ENCODE measurements around the gene BCL7A.
A peak's percentile ranks its signal among the peaks of the same experiment; 100 is the strongest.

The BCL7A gene

GRCh38 chr12:122004633-122005071 is 17.0 kb upstream of the BCL7A start:
- Histone ChIP-seq H3K4me1 (ENCODE audit: control insufficient read depth, insufficient read depth, low read length) (peaks cover 33% of the 10 kb centered on the region), H3K36me3 (ENCODE audit: insufficient read depth, low read length) (no peaks in the 10 kb centered on the region), H3K4me2 (ENCODE audit: low read length) (peak overlapping the region; percentile 33), H3K9me3 (replicated peaks; ENCODE audit: low read length) (no peaks in the 10 kb centered on the region), H3K4me3 (ENCODE audit: low read length) (no peak overlapping the region), H3K27me3 (ENCODE audit: control insufficient read depth, insufficient read depth, low read length) (no peaks in the 10 kb centered on the region), H3K9ac (ENCODE audit: low read depth, low read length) (peak overlapping the region; percentile 62)

- H3K9ac ChIP-seq (ENCODE audit: low read depth, low read length) = no peak overlapping the region
- no peaks in the 10 kb centered on the region for H3K27me3 ChIP-seq (ENCODE audit: control insufficient read depth, insufficient read depth, low read length)
- H3K4me1 ChIP-seq (ENCODE audit: control insufficient read depth, insufficient read depth, low read length) = peaks cover 33% of the 10 kb centered on the region
- H3K36me3 ChIP-seq (ENCODE audit: insufficient read depth, low read length) = no peaks in the 10 kb centered on the region
- H3K4me2 ChIP-seq (ENCODE audit: low read length) = no peak overlapping the region
- no peak overlapping the region for H3K4me3 ChIP-seq (ENCODE audit: low read length)
- H3K9me3 ChIP-seq (replicated peaks; ENCODE audit: low read length) = no peaks in the 10 kb centered on the region
Observed at GRCh38 chr12:122005252-122005776, 16.4 kb upstream of the BCL7A start.

DNA sequence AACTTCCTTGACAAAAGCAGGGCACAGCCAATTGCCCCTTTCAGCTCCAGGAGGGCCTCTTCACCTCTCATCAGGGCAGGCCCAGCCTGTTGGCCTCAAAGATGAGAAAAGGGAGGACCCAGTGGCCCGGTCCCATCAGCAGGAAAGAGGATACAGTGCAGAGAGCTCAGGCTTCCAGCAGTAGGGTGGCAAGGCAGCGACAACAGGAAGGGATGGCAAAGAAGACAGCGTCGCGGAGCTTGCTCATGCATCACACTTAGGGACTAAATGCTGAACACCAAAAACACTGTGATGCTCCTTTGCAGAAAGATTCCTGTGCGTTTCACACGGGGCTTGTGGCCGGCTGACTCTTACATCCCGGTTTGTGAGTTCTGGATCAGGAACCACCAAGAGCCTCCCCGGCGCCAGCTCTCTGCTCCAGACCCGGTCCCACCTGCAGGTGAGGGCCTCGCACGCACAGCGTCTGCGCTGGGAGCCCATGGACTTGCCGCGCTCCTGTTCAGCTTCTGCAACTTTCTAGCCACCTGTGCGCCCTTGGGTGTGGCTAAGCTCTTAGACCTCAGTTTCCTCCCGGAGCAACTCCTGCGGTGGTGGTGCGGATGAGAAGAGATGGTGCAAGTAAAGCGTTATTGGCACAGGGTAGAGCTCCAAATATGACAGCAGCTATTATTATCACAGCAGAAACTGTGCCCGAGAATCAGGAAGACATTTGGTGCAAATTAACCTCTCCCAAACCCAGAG is 15.3 kb upstream of the BCL7A start:
- H3K9ac ChIP-seq (ENCODE audit: low read depth, low read length) = no peak overlapping the region
- H3K4me1 ChIP-seq (ENCODE audit: control insufficient read depth, insufficient read depth, low read length) = peaks cover 33% of the 10 kb centered on the region

DNA sequence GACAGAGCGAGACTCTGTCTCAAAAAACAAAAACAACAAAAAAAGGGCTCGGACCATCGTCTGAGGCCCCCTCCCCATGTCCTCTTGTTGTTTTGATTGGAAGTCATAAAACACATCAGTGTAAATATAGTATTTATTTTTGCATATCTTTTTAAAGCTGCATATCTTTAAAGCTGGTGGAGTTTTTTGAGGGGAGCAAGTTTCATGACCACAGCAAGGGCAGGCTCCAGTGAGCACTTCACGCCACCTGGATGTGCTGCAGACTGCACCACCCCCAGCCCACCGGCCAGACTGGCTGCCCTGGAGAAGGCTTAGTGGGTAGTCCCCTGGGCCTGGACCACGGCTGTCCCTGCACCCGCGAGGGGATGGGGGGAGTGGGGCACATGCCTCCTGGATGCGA is 11.9 kb upstream of the BCL7A start:
- Histone ChIP-seq H3K4me2 (ENCODE audit: low read length) (no peak overlapping the region), H3K9ac (ENCODE audit: low read depth, low read length) (no peak overlapping the region), H3K27me3 (ENCODE audit: control insufficient read depth, insufficient read depth, low read length) (no peaks in the 10 kb centered on the region), H3K36me3 (ENCODE audit: insufficient read depth, low read length) (no peaks in the 10 kb centered on the region), H3K4me3 (ENCODE audit: low read length) (no peak overlapping the region), H3K4me1 (ENCODE audit: control insufficient read depth, insufficient read depth, low read length) (peaks cover 16% of the 10 kb centered on the region), H3K9me3 (replicated peaks; ENCODE audit: low read length) (no peaks in the 10 kb centered on the region)

More for the DNA sequence above, 15.3 kb upstream of the BCL7A start:
- H3K4me3 ChIP-seq (ENCODE audit: low read length) = no peak overlapping the region
- H3K4me2 ChIP-seq (ENCODE audit: low read length) = no peak overlapping the region
- no peaks in the 10 kb centered on the region for H3K36me3 ChIP-seq (ENCODE audit: insufficient read depth, low read length)
- H3K27me3 ChIP-seq (ENCODE audit: control insufficient read depth, insufficient read depth, low read length) = no peaks in the 10 kb centered on the region
- H3K9me3 ChIP-seq (replicated peaks; ENCODE audit: low read length) = no peaks in the 10 kb centered on the region

DNA sequence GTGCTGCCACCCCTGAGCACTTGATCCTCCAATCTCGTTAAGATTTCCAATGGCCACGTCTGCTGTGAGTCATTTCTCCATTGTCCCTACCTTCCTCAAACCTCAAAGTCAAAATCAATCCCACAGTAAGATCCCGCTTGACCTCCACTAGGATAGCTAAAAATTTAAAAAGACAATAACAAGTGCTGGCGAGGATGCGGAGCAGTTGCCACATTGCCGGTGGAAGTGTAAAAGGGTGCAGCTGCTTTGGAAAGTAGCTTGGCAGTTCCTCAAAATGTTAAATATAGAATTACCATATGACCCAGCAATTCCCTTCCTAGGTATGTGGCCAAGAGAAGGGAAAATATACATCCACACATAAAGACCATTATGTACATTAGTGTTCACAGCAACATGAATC is 9.5 kb upstream of the BCL7A start:
- H3K4me1 ChIP-seq (ENCODE audit: control insufficient read depth, insufficient read depth, low read length) = peaks cover 9% of the 10 kb centered on the region
- H3K9ac ChIP-seq (ENCODE audit: low read depth, low read length) = no peak overlapping the region
- H3K4me3 ChIP-seq (ENCODE audit: low read length) = no peak overlapping the region
- H3K9me3 ChIP-seq (replicated peaks; ENCODE audit: low read length) = no peaks in the 10 kb centered on the region
- H3K4me2 ChIP-seq (ENCODE audit: low read length) = no peak overlapping the region
- no peaks in the 10 kb centered on the region for H3K36me3 ChIP-seq (ENCODE audit: insufficient read depth, low read length)
- H3K27me3 ChIP-seq (ENCODE audit: control insufficient read depth, insufficient read depth, low read length) = no peaks in the 10 kb centered on the region

DNA sequence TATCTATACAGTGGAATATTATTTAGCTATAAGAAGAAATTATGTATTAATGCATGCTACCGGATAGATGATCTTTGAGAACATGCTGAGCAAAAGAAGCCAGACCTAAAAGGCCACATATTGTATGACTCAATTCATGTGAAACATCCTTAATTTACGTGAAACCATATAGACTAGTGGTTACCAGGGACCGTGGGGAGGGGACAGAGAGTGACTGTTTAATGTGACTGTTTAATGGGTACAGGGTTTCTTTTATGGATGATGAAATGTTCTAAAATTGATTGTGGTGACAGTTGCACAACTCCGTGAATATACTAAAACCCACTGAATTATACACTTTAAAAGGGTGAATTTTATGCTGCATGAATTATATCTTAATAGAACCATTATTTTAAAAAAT is 8.5 kb upstream of the BCL7A start:
- H3K4me3 ChIP-seq (ENCODE audit: low read length) = no peak overlapping the region
- H3K4me2 ChIP-seq (ENCODE audit: low read length) = no peak overlapping the region
- no peaks in the 10 kb centered on the region for H3K9me3 ChIP-seq (replicated peaks; ENCODE audit: low read length)
- H3K36me3 ChIP-seq (ENCODE audit: insufficient read depth, low read length) = no peaks in the 10 kb centered on the region
- H3K27me3 ChIP-seq (ENCODE audit: control insufficient read depth, insufficient read depth, low read length) = no peaks in the 10 kb centered on the region
- H3K4me1 ChIP-seq (ENCODE audit: control insufficient read depth, insufficient read depth, low read length) = peaks cover 9% of the 10 kb centered on the region
- H3K9ac ChIP-seq (ENCODE audit: low read depth, low read length) = no peak overlapping the region

DNA sequence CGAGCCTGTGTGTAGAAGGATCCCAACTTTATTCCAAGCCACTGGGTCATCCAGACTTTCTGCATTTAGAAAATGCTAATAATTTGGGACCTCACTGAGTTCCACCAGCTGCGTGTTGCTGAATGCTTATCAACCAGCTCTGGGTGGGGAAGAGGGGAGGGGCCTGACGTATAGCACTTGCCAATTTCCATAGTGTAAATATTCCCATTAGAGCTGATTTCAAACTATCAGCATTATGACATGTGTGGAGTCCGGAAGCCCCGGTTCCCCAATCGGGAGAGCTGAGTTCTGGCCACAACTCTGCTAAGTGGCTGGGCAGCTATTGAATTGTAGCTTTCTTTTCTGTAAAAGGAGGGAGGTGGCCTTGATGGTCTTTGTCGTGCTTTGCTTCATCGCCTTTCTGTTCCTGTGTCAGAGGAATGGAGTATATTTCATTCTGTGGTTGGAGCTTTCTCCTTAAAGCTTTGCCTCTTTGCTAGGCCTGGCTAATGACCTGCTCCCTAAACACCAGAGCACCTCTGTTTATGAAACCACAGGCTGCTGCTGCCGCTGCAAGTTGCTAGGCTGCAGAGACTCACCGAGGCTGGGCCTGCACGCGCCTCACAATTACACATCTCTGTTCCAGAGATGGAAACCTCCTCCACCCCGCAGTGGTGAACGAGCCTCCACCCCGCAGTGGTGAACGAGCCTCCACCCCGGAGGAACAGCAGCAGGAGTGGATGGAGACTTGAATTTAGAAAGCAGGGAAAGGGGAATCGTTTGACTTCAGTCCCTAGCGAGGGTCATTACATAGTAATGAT is 7.7 kb upstream of the BCL7A start:
- H3K9me3 ChIP-seq (replicated peaks; ENCODE audit: low read length) = no peaks in the 10 kb centered on the region
- no peaks in the 10 kb centered on the region for H3K27me3 ChIP-seq (ENCODE audit: control insufficient read depth, insufficient read depth, low read length)
- H3K9ac ChIP-seq (ENCODE audit: low read depth, low read length) = no peak overlapping the region
- H3K4me2 ChIP-seq (ENCODE audit: low read length) = no peak overlapping the region
- no peak overlapping the region for H3K4me3 ChIP-seq (ENCODE audit: low read length)
- no peaks in the 10 kb centered on the region for H3K36me3 ChIP-seq (ENCODE audit: insufficient read depth, low read length)
- peaks cover 4% of the 10 kb centered on the region for H3K4me1 ChIP-seq (ENCODE audit: control insufficient read depth, insufficient read depth, low read length)

DNA sequence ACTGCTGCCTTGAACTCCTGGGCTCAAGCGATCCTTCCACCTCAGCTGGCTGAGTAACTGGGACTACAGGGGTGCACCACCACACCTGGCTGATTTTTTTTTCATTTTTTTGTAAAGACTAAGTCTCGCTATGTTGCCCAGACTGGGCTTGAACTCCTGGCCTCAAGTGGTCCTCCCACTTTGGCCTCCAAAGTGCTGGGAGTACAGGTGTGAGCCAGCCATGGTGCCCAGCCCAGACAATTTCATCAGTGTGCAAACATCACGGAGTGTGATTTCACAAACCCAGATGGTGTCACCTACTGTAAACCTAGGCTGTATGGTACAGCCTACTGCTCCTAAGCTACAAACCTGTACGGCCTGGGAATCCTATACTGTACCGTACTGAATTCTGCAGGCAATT is 6.9 kb upstream of the BCL7A start:
- no peaks in the 10 kb centered on the region for H3K9me3 ChIP-seq (replicated peaks; ENCODE audit: low read length)
- H3K4me1 ChIP-seq (ENCODE audit: control insufficient read depth, insufficient read depth, low read length) = no peaks in the 10 kb centered on the region
- H3K4me3 ChIP-seq (ENCODE audit: low read length) = no peak overlapping the region
- no peak overlapping the region for H3K4me2 ChIP-seq (ENCODE audit: low read length)
- no peaks in the 10 kb centered on the region for H3K27me3 ChIP-seq (ENCODE audit: control insufficient read depth, insufficient read depth, low read length)
- H3K9ac ChIP-seq (ENCODE audit: low read depth, low read length) = no peak overlapping the region
- no peaks in the 10 kb centered on the region for H3K36me3 ChIP-seq (ENCODE audit: insufficient read depth, low read length)

GRCh38 chr12:122018457-122018856 is 3.2 kb upstream of the BCL7A start:
- Histone ChIP-seq H3K4me1 (ENCODE audit: control insufficient read depth, insufficient read depth, low read length) (peaks cover 8% of the 10 kb centered on the region), H3K4me2 (ENCODE audit: low read length) (no peak overlapping the region), H3K9me3 (replicated peaks; ENCODE audit: low read length) (no peaks in the 10 kb centered on the region), H3K27me3 (ENCODE audit: control insufficient read depth, insufficient read depth, low read length) (no peaks in the 10 kb centered on the region), H3K4me3 (ENCODE audit: low read length) (no peak overlapping the region), H3K36me3 (ENCODE audit: insufficient read depth, low read length) (no peaks in the 10 kb centered on the region), H3K9ac (ENCODE audit: low read depth, low read length) (no peak overlapping the region)

- H3K9ac ChIP-seq (ENCODE audit: low read depth, low read length) = no peak overlapping the region
- H3K4me1 ChIP-seq (ENCODE audit: control insufficient read depth, insufficient read depth, low read length) = peaks cover 13% of the 10 kb centered on the region
- H3K27me3 ChIP-seq (ENCODE audit: control insufficient read depth, insufficient read depth, low read length) = no peaks in the 10 kb centered on the region
- H3K36me3 ChIP-seq (ENCODE audit: insufficient read depth, low read length) = no peaks in the 10 kb centered on the region
- no peak overlapping the region for H3K4me3 ChIP-seq (ENCODE audit: low read length)
- H3K9me3 ChIP-seq (replicated peaks; ENCODE audit: low read length) = no peaks in the 10 kb centered on the region
- no peak overlapping the region for H3K4me2 ChIP-seq (ENCODE audit: low read length)
Observed at GRCh38 chr12:122018937-122019336, 2.7 kb upstream of the BCL7A start.

- H3K4me3 ChIP-seq (ENCODE audit: low read length) = peak overlapping the region; percentile 86
- H3K36me3 ChIP-seq (ENCODE audit: insufficient read depth, low read length) = no peaks in the 10 kb centered on the region
- H3K27me3 ChIP-seq (ENCODE audit: control insufficient read depth, insufficient read depth, low read length) = no peaks in the 10 kb centered on the region
- H3K9ac ChIP-seq (ENCODE audit: low read depth, low read length) = peak overlapping the region; percentile 79
- peak overlapping the region; percentile 92 for H3K4me2 ChIP-seq (ENCODE audit: low read length)
- H3K4me1 ChIP-seq (ENCODE audit: control insufficient read depth, insufficient read depth, low read length) = peaks cover 21% of the 10 kb centered on the region
- H3K9me3 ChIP-seq (replicated peaks; ENCODE audit: low read length) = no peaks in the 10 kb centered on the region
Observed at GRCh38 chr12:122020795-122021192, 890 bp upstream of the BCL7A start.

Data from skeletal muscle satellite cell (primary cell).